ENCODE results near the gene NDFIP1. TPM values are rescaled to one million over a fixed set of nuclear protein-coding genes. Genes with fewer than 3 reads are reported as not detected.

Gene NDFIP1
- total and polyA plus RNA-seq, 2 of the 13 experiments (the other 11 are each of a cell fraction or from before 2014, with no cell fraction given) = 12.4 to 15.7 TPM

DNA sequence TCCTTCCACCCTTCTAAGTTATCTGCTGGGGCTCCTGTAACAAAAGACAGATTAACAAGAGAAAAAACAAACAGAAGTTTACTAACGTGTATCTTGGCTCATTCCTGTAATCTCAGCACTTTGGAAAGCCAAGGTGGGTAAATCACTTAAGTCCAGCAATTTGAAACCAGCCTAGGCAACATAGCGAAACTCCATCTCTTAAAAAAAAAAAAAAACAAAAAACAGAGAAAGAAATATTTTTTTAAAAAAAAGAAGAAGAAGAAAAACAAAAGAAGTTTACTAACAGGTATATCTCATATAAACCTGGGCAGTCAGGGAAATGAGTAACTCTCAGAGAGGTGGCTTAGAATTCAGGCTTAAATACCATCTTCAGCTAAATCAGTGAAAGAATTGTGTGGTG lies 10.3 kb upstream of the NDFIP1 start:
- FAIRE-seq = no peak
- Histone ChIP-seq H3K27ac (ENCODE audit: extremely low read length, insufficient read depth, low read length) (no peak overlapping the region), H3K4me1 (ENCODE audit: insufficient read depth, low read length) (no peaks in the 10 kb centered on the region), H3K36me3 (replicated peaks in 1 of 2; ENCODE audit: control insufficient read depth in 1 of 2, insufficient read depth in 2 of 2, low read length in 2 of 2) (no peaks in the 10 kb centered on the region), H3K4me3 (replicated peaks in 1 of 3; ENCODE audit: insufficient read depth in 1 of 3, low read depth in 2 of 3, low read length in 3 of 3) (no peak overlapping the region), H2AFZ (ENCODE audit: low read length) (no peak overlapping the region), H3K9me3 (ENCODE audit: low read length) (no peaks in the 10 kb centered on the region), H3K27me3 (ENCODE audit: control insufficient read depth in 1 of 2, insufficient read depth in 2 of 2, low read length in 2 of 2) (peaks cover 0 to 7% of the 10 kb centered on the region in 2 experiments; a peak in 2 of 5 replicates), H3K9ac (ENCODE audit: insufficient read depth, low read depth, low read length) (no peak overlapping the region), H3K79me2 (ENCODE audit: insufficient read depth, low read length) (no peaks in the 10 kb centered on the region), H4K20me1 (ENCODE audit: insufficient read depth, low read length) (no peaks in the 10 kb centered on the region), H3K4me2 (ENCODE audit: low read depth, low read length) (no peak overlapping the region)
- POLR2A ChIA-PET = no interaction called here
- WGBS (ENCODE audit: low lambda C conversion rate) = 18% methylated on average over 2 of the region's 2 CpGs
- no peak for ATAC-seq
- no peak for DNase-seq (ENCODE audit: low spot score)
- TF ChIP-seq, protein P1, sequence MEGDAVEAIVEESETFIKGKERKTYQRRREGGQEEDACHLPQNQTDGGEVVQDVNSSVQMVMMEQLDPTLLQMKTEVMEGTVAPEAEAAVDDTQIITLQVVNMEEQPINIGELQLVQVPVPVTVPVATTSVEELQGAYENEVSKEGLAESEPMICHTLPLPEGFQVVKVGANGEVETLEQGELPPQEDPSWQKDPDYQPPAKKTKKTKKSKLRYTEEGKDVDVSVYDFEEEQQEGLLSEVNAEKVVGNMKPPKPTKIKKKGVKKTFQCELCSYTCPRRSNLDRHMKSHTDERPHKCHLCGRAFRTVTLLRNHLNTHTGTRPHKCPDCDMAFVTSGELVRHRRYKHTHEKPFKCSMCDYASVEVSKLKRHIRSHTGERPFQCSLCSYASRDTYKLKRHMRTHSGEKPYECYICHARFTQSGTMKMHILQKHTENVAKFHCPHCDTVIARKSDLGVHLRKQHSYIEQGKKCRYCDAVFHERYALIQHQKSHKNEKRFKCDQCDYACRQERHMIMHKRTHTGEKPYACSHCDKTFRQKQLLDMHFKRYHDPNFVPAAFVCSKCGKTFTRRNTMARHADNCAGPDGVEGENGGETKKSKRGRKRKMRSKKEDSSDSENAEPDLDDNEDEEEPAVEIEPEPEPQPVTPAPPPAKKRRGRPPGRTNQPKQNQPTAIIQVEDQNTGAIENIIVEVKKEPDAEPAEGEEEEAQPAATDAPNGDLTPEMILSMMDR (CRISPR knock-in tag; IDR thresholded peaks at IDR 0.05) = no peak
- TF ChIP-seq PBX3 (CRISPR knock-in tag; IDR thresholded peaks at IDR 0.05; ENCODE audit: borderline replicate concordance) (no peak), TMF1 (CRISPR knock-in tag; IDR thresholded peaks at IDR 0.05; ENCODE audit: low read depth) (no peak)
- no TSS peak for BruUV-seq (replicated peaks)
- intact Hi-C loops (cut with micrococcal nuclease; ENCODE audit: unreplicated experiment) (no loop called here), in situ Hi-C loops (cut with HindIII; ENCODE audit: extremely low pct_ligation_motif_present, low pct_unique_long_range_greater_than_20kb) (no loop called here)
- CTCF ChIA-PET (ENCODE audit: low intra/inter-chr PET ratio, low total read pairs) = no interaction called here

DNA sequence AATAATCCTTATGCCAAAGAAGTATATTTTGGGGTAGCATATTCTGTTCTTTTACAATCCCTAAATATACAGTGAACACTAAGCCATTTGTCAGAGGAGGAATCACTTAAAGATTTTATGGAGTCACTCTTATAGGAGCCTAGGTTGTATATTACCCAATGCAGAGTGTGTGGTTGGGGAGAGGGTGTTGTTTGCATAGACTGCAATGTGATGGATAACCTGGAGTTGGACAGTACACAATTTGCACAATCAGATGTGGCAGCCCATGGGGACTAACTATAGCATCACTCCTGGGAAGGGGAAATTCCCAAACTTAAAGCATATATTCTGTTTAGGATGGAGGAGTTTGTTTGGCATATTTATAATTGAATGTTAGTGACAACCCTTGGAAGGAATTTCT lies 9.6 kb upstream of the NDFIP1 start:
- FAIRE-seq (no peak), ATAC-seq (peak; percentile 39; the same call in 1 of the 3 replicates), DNase-seq (ENCODE audit: low spot score) (no peak)
- in situ Hi-C loops (cut with HindIII; ENCODE audit: extremely low pct_ligation_motif_present, low pct_unique_long_range_greater_than_20kb) (no loop called here), intact Hi-C loops (cut with micrococcal nuclease; ENCODE audit: unreplicated experiment) (no loop called here)
- no peak overlapping the region for H2AFZ ChIP-seq (ENCODE audit: low read length)
- no peaks in the 10 kb centered on the region for H3K9me3 ChIP-seq (ENCODE audit: low read length)
- no peaks in the 10 kb centered on the region for H3K79me2 ChIP-seq (ENCODE audit: insufficient read depth, low read length)
- H3K36me3 ChIP-seq (replicated peaks in 1 of 2; ENCODE audit: control insufficient read depth in 1 of 2, insufficient read depth in 2 of 2, low read length in 2 of 2) = no peaks in the 10 kb centered on the region
- peaks cover 0 to 7% of the 10 kb centered on the region in 2 experiments; a peak in 2 of 5 replicates for H3K27me3 ChIP-seq (ENCODE audit: control insufficient read depth in 1 of 2, insufficient read depth in 2 of 2, low read length in 2 of 2)
- H3K9ac ChIP-seq (ENCODE audit: insufficient read depth, low read depth, low read length) = no peak overlapping the region
- CTCF ChIA-PET (ENCODE audit: low intra/inter-chr PET ratio, low total read pairs) = no interaction called here
- POLR2A ChIA-PET = no interaction called here
- no peak overlapping the region for H3K4me2 ChIP-seq (ENCODE audit: low read depth, low read length)
- H3K4me1 ChIP-seq (ENCODE audit: insufficient read depth, low read length) = no peaks in the 10 kb centered on the region
- BruUV-seq (replicated peaks) = no TSS peak
- H3K27ac ChIP-seq (ENCODE audit: extremely low read length, insufficient read depth, low read length) = no peak overlapping the region
- H3K4me3 ChIP-seq (replicated peaks in 1 of 3; ENCODE audit: insufficient read depth in 1 of 3, low read depth in 2 of 3, low read length in 3 of 3) = no peak overlapping the region
- H4K20me1 ChIP-seq (ENCODE audit: insufficient read depth, low read length) = no peaks in the 10 kb centered on the region
- TF ChIP-seq ZNF766 (CRISPR knock-in tag; IDR thresholded peaks at IDR 0.05; ENCODE audit: borderline replicate concordance) (no peak), GATAD1 (CRISPR knock-in tag; IDR thresholded peaks at IDR 0.05) (no peak), KDM4B (CRISPR knock-in tag; IDR thresholded peaks at IDR 0.05) (no peak), IKZF4 (CRISPR knock-in tag; IDR thresholded peaks at IDR 0.05; ENCODE audit: borderline replicate concordance, low read depth, not compliant biosample characterization) (no peak), MED8 (CRISPR knock-in tag; IDR thresholded peaks at IDR 0.05; ENCODE audit: insufficient replicate concordance) (no peak), ZNF660 (CRISPR knock-in tag; IDR thresholded peaks at IDR 0.05; ENCODE audit: borderline replicate concordance, low read depth) (no peak), ZNF546 (CRISPR knock-in tag; conservative IDR thresholded peaks at IDR 0.05) (no peak), MIER2 (CRISPR knock-in tag; IDR thresholded peaks at IDR 0.05) (no peak), MED1 (CRISPR knock-in tag; IDR thresholded peaks at IDR 0.05) (no peak), TOE1 (CRISPR knock-in tag; IDR thresholded peaks at IDR 0.05) (no peak), ZHX1 (CRISPR knock-in tag; IDR thresholded peaks at IDR 0.05; ENCODE audit: low read depth) (no peak)
